Stimulated activated CD4-positive, alpha-beta T cell treated with anti-CD3 and anti-CD28 coated beads, Interleukin-4, amount 100 ng/mL, for 4 hours (primary cell): ENCODE measurements around the gene PTPN13.

ENCODE experiments used
- DNase-seq, 2 experiments: peaks; one replicate each; pipeline ENCODE4 v3.0.0-alpha.2; 2020

PTPN13 gene

DNA sequence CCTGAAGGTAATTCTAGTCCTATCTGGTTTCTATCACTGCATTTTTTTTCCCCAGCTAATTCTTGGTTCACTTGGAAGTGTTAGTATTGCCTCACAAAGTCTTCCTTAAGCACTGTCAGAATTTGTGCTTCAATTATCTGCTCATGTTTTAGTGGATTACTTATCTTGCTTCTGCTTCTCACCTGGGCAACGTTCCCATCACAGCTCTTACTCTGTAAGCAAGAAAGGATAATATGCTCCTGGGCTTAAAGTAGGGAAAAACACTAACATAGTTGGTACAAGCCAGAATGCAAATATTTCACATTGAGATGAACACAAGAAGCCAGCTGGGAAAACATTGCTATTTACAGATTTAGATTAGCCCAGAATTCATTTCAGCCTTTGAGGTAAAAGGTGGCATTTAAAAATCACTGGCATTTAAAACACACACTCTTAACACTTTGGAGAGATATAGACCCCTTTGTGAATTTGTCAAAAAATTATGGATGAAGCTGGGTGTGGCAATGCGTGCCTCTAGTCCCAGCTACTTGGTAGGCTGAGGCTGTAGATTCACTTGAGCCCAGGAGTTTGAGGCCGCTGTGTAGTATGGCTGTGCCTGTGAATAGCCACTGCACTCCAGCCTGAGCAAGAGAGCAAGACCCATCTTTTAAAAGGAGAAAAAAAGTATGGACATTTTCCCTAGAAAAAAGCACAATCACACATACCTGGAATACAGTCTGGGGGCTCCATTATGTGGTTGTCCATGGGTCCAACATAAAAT lies 6.6 kb upstream of the PTPN13 start:
- no peak for DNase-seq

DNA sequence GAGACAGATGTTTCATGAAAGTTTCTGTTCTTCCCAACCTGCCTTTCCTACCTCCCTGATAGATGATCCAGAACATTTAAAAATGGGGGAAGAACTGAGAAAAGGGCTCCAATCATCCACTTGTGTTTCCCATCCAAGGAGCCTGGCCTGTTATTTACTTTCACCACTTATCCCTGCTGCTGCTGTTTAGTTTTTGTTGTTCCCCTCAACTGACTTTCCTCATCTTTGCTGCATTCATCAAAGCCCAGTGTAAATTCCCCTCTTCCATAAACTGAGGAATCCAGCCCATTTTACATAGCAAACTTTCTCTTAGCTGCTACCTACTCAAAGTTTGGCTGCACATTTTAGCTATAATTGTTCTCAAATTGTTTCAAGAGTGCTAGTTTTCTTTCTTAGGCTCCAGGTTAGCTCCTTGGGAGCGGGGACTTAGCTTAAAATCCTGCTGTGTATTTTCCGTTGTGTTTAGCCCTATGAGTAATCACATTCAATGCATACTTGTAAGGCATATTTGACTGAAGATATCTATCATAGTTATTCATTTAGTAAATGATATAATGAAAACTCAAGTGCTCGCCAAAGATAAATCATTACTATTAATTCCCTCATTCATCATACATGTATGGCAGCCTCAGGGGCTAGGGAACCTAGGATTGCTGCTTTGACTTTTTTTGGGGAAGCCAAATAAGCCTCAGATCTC lies 1.4 kb upstream of the PTPN13 start:
- DNase-seq, result no peak

DNA sequence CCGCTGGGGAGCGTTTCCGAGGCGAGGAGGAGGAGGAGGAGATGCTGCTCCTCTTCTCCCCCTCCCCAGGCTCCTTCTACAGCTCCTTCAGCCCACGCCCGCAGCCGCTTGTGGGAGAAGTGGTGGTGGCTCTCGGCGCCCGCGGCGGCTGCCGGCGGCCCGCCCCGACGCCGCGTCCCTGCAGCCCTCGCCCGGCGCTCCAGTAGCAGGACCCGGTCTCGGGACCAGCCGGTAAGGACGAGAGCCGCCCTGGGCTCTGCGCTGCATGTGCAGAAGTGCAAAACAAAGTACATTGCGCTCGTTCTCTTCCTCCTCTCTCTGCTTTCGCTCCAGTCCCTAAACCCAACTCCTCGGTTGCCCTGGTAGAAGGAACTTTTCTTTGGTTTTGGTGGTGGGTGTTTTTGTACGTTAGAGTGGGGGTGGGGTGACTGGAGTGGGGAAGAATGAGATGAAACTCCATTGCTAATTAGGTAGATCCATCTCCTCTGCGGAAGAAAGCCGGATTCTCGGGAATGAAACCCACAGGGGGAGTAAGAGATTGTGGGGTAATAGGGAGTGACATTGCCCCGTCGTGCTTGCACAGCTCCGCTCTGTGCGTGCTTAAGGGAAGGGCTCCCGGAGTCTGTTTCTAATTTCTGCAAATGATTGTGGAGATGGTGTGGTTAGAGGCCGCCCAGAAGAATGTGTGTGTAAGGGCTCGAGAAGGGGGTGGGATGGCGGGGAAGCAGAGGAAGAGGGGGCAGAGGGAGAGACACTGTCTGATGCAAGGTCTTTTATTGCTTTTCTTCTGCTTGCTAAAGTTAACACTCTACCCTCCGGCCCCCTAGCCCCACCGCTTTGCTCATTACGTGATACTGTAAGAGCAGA lies 677 bp downstream of the PTPN13 start:
- DNase-seq, result peak in 1 of 2 experiments; percentile 2

DNA sequence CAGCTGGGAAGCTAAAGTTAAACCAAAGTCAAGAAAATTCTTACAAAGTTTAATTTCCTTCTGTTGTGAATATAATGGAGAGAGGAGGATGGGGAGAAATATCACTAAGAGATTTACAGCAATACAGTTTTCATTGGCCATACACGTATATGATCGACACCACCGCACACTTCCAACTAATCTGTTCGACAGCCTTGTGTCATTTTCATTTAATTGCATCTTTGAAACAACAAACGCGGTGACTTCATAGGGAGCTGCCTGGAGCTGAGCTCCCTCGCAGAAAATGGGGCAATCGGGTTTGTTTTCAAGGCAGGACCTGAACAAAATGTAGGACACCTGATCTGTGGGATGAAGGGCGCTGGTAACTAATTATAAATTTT lies 1.3 kb downstream of the PTPN13 start:
- DNase-seq, result no peak

DNA sequence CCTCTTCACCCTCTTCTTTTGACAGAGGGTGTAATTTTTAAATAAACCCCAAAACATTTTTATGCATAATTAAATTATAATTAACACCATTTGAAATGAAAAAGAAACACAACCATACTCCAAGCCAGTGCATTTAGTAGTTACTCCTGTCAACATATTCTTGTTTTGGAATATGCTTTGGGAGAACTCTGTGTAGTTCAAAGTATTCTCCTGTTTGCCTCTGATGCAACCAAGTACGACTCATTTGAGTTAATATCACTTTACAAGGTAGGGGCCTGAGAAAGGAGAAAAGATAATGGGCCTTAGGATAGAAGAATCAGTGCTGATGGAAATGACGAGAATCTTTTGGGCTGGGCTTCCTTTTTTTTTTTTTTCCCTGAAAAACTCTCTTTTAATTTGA lies 2.7 kb downstream of the PTPN13 start:
- DNase-seq, result no peak

DNA sequence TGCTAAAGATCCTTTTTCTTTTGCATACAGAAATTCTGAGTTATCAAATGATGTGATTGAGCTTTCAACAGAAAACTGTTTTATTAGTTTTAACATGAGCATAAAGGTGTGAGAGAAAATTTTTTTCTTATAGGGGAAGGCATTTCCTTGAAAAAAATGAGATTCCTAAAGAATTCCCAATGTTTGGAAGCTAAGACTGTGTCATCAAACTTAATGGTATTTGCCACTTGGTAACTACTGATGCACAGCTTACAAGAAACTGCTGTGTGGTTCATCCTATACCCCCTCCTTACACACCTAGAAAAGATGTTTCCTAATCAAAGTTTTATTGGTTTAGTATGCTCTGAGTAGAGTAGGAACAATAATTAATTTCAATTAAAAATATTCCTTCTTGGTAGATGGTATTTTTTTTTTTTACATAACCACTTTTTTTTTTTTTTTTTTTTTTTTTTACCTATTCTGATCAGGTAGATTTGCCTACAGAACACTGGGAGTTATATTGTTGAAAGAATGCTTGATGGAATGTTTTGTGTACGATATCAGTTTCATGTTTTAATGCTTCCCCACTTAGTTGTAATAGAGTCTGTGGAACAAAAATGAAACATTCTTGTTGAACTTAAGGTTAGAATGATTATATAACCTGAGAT lies 6.0 kb downstream of the PTPN13 start:
- DNase-seq, result no peak

DNA sequence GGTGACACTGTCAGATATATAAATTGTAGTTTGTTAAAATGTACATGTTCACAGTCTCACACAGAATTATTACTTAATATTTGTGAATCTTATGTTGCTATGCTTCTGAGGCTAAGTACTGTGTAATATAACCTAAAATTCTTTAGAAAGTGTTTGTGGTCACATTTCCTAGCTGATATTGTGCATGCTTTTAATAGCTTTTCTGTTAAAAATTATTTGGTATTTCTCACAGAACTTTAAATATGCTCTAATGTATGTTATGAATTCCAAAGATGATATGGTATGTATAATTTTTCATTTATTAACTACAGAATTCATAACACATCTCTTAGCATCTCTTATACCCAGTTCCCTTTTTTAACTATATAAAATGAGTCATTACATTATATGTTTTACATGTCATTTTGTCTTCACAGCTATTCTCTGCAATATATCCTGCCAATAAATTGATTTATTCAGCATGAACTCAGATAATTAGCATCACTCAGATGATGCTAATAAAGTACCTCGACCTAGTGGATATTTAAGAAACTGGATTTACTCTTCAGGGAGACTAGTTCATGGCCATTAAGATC lies 9.3 kb downstream of the PTPN13 start:
- DNase-seq, result no peak

DNA sequence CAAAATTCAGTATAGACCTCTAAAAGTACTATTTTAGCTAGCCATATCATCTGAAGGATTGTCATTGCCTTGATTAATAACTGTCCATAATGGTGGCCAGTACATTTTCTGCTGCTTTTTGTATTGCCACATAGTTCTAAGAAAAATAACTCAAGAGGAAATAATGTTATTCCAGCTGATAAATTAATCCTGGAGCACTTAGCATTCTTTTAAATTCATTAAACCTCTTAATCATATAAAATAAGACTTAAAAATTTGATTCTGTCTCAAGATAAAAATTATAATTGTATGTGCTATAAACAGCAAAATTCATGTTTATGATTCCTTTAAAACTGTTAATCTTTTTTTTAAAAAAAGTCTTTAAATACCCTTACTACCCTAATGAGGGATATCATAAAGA lies 12.7 kb downstream of the PTPN13 start:
- no peak for DNase-seq

DNA sequence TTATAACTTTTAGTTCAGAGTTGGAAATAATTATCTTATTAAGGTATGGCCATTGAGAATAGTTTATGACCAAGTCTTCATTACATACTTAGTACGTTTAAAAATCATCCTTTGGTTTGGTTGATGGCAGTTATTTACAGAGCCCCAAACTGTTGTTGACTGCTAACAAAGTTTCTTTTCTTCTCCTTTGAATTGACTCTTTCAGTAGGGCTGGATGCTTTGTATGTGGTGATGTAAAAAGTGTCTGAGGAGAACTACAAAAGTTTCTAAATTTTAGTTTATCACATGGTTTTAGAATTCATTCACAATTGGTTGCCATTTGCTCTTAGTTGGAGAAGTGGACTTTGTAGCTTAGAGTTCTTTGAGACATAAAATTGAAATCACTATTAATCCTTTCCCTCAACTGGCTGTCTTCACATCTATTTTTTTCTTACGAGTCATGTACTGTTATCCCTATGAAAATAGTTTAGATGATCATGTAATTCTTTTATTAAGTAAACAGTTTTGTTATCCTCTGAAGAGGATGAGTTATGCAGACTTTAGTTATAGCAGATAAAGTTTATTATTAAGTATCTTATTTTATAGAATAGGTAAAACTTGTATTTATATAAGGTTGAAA lies 14.8 kb downstream of the PTPN13 start:
- no peak for DNase-seq

DNA sequence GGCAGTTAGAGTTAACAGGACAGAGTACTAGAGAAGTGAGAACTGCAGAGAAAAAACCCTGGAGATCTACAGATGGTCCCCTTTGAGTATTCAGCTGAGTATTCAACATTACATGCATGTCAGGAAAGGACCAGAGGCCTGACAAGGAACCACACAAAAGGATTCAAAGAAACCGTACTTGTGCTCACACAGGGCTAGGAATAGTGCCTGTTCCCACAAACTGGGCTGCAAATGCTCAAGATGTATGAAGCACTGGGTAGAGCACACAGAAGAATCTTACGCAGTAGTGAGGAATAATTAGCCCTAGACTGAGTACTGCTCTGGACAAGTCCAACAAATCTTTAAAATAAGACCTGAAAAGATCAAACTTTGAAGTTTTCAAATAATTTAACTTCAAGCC lies 17.6 kb downstream of the PTPN13 start:
- DNase-seq, result no peak

DNA sequence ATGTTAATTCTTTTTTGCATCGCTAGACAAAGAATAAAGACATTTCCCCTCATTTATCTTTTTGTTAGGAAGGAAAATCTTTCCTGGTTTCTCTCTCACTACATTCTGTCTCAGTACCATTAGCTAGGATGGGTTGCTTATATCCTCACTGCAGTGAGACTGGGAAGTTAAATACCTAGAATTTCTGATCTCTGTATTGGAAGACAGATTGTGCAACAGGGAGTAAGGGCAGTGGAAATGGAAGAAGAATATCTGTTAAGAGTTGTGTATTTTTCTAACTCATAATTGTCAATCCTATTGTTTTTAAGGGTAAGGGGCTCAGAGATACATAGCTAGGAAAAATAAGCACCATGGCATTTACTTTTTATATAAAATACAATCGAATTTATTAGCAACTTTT lies 19.6 kb downstream of the PTPN13 start:
- no peak for DNase-seq

DNA sequence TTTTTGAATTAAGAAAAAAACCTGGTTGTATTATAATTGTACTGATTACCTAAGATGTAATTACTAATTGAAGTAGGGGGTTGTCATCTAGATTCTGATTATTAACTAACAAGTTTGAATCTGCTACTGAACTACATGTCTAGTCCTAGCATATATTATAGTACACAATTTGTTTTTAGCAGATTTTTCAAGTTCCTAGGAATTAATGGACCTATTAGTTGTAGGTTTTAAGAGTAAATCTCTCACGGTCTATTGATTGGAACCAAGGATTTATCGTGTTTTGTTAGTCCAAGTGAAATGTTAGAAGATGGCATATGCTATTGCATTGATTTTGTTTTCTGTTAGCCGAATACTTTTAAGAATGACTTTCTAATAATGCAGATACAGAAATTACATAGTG lies 20.8 kb downstream of the PTPN13 start:
- DNase-seq, result no peak

DNA sequence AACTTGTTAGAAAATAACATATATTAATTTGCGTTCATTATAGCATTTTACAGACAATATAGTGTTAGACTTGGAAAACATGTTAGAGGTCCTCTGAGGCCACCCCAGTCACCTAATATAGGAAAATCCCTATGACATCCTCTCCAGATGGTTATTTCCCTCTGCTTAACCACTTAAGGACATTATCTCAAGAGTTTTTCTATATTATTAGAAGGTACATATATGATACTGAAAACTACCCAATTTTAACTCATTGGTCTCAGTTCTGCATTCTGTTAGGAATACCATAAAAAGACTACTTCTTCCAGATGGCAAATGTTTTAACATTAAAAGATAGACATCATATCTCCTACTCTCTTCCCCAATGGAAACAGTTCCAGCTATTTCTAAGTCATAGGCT lies 21.4 kb downstream of the PTPN13 start:
- DNase-seq, result no peak

DNA sequence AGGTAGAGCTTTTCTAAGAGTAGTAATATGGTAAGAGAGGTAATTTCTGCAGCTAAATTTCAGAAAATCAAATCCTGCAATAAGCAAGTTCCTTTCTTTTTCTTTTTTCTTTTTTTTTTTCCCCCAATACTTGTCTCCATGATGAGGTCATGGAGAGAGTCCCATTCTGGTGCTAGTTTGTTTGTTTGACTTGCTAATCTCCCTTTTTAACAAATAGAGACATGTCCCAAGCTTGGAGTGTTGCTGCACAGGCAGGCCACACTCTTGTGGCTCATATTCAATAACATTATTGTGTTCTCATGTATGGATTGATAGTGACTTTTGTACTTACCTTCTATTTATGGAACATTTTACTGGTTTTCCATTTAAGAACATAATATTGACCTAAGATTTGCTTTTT lies 25.5 kb downstream of the PTPN13 start:
- DNase-seq, result no peak

DNA sequence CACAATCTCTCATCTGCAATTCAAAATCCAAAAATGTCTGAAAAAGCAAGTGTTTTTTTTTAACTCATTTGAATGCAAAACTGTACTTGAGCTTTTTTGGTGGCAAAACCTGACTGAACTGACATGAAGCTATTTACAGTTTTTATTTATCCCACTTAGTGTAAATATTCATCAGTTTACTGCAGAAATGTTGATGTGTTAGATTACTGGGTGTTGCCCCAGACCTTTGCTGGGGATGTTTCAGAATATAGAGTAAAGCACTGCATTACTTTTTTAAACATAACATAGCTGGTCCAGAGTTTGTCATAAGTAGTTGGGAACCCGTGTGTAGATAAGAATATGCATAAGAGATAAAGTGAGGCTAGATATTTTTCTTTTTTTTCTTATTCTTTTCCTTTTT lies 27.3 kb downstream of the PTPN13 start:
- DNase-seq, result no peak

DNA sequence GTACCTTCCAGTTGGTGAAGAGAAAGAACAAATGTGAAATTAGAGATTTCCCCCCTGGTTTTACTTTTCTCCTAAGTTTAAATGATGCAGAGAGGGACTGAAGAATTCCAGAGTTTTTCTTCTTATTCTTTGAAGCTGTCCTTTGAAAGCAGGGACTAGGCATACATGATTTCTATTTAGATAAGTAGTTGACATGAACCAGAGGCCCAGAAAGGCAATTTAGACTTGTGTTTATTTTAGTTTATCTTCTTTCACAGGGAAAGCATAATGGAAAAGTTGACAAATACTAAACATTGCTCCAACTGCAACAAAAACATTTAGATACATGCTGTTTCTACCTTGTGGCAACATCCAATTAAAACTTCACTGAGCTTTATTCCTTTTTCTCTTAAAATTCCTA lies 32.0 kb downstream of the PTPN13 start:
- DNase-seq, result no peak

DNA sequence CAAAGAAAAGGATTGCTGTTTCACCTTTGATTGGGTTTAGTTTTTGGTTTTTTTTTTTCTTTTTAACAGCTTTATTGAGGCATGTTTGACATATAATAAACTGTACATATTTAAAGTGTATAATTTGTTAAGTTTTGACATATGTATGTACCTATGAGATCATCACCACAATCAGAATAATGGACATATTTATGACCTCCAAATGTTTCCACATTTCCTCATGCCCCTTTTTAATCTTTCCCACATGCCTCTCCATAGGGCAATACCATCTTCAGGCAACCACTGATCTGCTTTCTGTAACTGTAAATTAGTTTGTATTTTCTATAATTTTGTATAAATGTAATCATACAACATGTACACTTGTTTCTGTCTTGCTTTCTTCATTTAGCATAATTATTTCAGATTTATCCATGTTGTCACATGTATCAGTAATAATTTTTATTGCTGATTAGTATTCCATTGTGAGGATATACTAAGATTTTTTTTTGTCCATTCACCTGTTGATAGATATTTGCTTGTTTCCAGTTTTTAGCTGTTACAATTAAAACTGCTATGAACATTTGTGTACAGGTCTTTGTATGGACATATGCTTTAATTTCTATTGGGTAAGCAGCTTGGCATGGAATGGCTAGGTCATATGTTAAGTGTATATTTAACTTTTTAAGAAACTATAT lies 33.5 kb downstream of the PTPN13 start:
- no peak for DNase-seq

DNA sequence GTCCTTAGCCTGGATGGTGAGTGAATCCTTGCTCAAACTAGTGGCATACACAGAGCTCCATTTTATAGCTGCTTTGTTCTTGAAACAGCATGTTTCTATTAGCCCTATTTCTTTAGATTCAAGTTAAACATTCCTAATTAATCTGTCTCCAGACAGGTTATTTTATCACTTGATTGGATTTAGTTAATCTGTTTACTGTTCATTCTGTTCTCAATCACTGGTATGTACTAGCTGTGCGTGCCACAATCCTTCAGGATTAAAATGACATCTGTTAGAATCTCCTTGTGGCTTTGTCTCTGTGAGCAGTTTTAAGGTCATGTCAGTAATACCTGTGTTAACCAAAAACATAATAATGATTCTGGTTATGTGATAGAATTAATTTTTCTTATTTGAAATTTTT lies 36.5 kb downstream of the PTPN13 start:
- DNase-seq, result no peak

DNA sequence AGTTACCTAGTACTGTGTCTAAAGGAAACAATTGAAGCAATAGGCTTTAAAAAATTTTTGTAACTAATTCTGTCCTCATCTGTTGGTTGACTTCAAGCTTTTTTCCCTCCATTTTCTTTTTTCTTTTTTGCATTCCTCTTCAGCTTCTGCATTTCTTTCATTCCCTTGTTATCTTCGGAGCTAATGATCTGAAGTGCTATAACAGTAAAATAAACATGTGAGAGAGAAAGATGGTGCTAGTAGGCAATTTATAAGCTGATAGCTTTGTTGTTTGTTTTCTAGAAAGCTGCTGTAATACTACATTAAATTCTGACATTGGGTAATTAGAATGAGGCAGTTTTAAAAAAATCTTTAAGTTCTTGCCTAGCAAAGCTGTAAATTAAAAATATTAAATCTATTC lies 37.1 kb downstream of the PTPN13 start:
- no peak for DNase-seq

DNA sequence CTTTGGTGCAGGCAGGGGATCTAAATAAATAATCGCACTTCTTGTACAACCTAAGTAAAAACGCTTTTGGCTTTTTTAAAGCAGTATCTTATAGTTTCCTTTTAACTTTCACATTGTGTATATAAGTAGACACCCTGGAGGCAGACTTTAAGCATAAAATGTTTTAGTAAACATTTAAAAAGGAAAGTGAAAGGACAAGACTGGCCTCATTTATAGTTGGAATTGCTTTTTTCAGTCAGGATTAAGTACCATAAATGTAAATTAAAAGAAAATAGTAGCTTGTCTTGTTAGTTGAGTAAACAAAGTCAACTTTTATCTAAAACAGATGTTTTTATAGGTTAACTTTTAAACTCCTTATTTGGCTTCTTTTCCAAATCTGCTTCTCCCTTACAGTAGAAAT lies 39.7 kb downstream of the PTPN13 start:
- no peak for DNase-seq

DNA sequence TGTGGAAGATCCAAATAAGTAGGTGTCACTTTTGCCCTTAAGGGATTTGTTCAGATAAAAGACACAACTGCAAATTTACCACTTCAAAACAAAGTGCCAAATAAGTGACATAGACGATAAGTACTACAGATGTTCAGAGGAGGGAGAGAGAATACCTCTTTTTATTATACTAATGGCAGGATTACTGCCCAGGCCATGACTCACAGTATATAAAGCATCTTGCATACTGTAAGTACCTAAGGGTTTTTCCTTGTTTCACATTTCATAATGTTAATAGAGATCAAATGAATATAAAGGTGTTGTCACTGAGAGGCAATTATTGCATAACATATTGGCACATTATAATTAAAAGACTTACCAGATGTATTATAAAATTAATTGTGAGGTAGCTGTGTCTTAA lies 46.4 kb downstream of the PTPN13 start:
- no peak for DNase-seq

DNA sequence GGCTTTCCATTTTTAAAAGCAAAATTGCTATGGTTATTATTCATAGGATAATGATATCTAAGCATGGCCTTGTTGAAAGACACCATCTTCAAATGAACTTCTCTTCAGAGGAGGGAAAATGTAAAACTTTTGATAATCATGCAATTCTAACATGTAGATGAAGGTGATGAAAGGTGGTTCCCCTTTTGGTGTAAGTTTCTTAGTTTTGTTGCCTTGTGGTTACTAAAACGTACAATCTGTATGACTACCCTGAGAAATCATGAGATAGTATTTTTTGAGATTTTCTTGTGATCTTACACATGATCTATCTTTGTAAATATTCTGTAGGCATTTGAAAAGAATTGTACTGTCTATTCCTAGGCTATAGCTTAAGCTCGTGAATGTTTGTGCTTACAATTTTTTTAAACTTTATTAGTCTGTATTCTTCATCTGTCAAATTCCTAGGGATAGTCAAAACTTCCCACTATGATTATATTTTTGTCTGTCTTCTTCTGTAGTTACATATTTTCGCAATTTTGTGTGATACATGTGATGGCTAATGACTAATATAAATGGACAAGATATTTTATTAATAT lies 47.5 kb downstream of the PTPN13 start:
- no peak for DNase-seq
